Globus pallidus (tissue), 1 donor: ENCODE results near the gene KRTAP10-3.

Experiments used
- DNase-seq: peaks from one replicate; pipeline ENCODE4 v3.0.0-alpha.2; 2015; ENCODE audit warnings: low spot score

The KRTAP10-3 gene

GRCh38 chr21:44528634-44528995, 30.0 kb downstream of the KRTAP10-3 start:
- no peak for DNase-seq

- DNase-seq, result no peak
Observed at GRCh38 chr21:44527983-44528633, 30.5 kb downstream of the KRTAP10-3 start.

GRCh38 chr21:44527156-44527982, 31.2 kb downstream of the KRTAP10-3 start:
- no peak for DNase-seq

- DNase-seq, result no peak
Observed at GRCh38 chr21:44526096-44526997, 32.2 kb downstream of the KRTAP10-3 start.

- no peak for DNase-seq
Observed at GRCh38 chr21:44525391-44526095, 33.1 kb downstream of the KRTAP10-3 start.

- no peak for DNase-seq
Observed at GRCh38 chr21:44524414-44525371, 33.9 kb downstream of the KRTAP10-3 start.

- no peak for DNase-seq
Observed at GRCh38 chr21:44523567-44524413, 34.8 kb downstream of the KRTAP10-3 start.

GRCh38 chr21:44522753-44523204, 35.8 kb downstream of the KRTAP10-3 start:
- no peak for DNase-seq

GRCh38 chr21:44521928-44522752, 36.5 kb downstream of the KRTAP10-3 start:
- no peak for DNase-seq

- no peak for DNase-seq
Observed at GRCh38 chr21:44521301-44521927, 37.2 kb downstream of the KRTAP10-3 start.

- no peak for DNase-seq
Observed at GRCh38 chr21:44520326-44521300, 38.0 kb downstream of the KRTAP10-3 start.

- DNase-seq, result no peak
Observed at GRCh38 chr21:44519346-44520325, 39.0 kb downstream of the KRTAP10-3 start.

- DNase-seq, result no peak
Observed at GRCh38 chr21:44518686-44519085, 39.9 kb downstream of the KRTAP10-3 start.

- DNase-seq, result no peak
Observed at GRCh38 chr21:44517175-44517899, 41.3 kb downstream of the KRTAP10-3 start.

- no peak for DNase-seq
Observed at GRCh38 chr21:44516828-44517174, 41.8 kb downstream of the KRTAP10-3 start.
